ENCODE measurements around the gene DLG2. TPM values are rescaled to one million over a fixed set of nuclear protein-coding genes. Genes with fewer than 3 reads are reported as not detected.
"Not testable (repeated sequence)": the region's sequence is repeated elsewhere in the genome, so short reads cannot be mapped to it uniquely, and the experiment has no call there.

Gene DLG2
- total and polyA plus RNA-seq, 7 donors = 0.60 to 25.8 (median 9.7) TPM; not detected in 1

DNA sequence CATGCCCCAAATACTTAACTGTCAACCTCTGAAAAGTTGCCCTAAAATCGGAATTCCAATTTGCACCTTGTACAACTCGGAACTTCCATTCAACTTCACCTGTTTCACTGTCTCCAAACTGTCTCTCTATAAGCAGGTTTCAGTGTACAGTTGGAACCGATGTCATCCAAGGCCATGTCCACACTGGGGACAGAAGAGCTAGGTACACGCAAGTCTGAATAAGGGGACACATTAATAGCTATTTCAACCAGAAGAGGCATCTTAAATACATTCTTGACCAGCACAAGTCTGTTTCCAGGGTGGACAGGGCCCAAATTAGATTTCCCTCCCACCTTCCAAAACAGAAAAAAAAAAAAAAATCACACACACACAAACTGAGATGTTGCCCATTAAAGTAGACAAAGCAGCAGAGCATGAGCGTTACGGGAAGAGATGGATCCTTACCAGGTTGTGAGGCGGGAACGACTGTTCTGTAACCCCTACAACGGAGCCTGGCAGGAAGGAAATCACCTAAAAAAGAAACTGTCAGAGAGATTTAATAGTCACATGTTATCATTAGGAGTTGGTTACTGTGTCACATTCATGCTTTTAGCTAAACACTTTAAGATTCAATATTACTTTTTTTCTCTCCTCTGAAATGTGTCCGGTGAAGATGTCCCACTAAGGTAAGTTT lies 36.1 kb upstream of the DLG2 start:
- intact Hi-C loops (cut with DNase I) = loop anchor here (2.0 to 10.0 kb wide), 3 partner anchors 14 to 582 kb away; partner anchors contain the start of gene EED
- Histone ChIP-seq H3K27me3 (no peaks in the 10 kb centered on the region), H3K36me3 (peaks cover 0 to 35% (median 0%) of the 10 kb centered on the region in 4 donors), H3K4me3 (peak overlapping the region; percentile 81 to 94 (median 90)), H3K27ac (peak overlapping the region; percentile 96 to 99 (median 98)), H3K4me1 (peaks cover 0 to 54% (median 48%) of the 10 kb centered on the region in 4 donors), H3K9me3 (no peaks in the 10 kb centered on the region)
- WGBS, 2 donors = 1 to 5% methylated on average over 10 of the region's 10 CpGs
- TF ChIP-seq, protein P1, sequence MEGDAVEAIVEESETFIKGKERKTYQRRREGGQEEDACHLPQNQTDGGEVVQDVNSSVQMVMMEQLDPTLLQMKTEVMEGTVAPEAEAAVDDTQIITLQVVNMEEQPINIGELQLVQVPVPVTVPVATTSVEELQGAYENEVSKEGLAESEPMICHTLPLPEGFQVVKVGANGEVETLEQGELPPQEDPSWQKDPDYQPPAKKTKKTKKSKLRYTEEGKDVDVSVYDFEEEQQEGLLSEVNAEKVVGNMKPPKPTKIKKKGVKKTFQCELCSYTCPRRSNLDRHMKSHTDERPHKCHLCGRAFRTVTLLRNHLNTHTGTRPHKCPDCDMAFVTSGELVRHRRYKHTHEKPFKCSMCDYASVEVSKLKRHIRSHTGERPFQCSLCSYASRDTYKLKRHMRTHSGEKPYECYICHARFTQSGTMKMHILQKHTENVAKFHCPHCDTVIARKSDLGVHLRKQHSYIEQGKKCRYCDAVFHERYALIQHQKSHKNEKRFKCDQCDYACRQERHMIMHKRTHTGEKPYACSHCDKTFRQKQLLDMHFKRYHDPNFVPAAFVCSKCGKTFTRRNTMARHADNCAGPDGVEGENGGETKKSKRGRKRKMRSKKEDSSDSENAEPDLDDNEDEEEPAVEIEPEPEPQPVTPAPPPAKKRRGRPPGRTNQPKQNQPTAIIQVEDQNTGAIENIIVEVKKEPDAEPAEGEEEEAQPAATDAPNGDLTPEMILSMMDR (IDR thresholded peaks at IDR 0.05) = no peak
- no peak for TF ChIP-seq POLR2AphosphoS5 (IDR thresholded peaks at IDR 0.05)
- no peak for TF ChIP-seq POLR2A (IDR thresholded peaks at IDR 0.05)
- TF ChIP-seq EP300 (IDR thresholded peaks at IDR 0.05) = no peak
- DNase-seq = no peak

DNA sequence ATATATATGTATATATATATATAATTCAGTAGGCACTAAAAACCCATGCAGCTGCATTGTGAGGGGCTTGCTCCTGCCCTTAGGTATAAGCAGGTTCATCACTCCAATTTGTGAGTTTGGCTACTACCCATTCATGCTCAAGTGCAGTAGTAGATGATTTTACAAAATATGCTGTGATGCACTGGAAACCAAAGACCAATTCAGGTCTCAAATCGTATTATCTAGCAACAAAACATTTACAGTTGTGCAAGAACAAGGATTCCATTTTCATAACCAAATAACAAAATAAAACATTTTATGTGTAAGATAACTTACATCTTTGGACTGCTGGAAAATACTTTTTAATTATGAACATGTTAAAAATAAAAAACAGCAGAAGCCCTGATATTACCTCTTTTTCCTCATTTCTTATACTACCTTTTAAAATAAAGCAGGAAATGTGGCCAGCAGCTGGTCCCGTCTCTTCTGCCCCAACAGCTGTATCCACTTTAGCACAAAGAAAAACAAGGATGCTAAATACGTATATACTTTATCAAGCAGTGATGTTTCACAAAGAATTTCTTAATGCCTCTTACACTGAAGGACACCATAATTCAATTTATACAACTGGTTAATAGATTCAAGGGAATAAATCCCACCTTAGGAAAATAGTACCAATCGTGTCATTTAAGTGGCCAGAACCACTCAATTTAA lies 35.0 kb upstream of the DLG2 start:
- DNase-seq = no peak
- 2 to 13% methylated on average over 4 of the region's 4 CpGs for WGBS, 2 donors
- H3K4me1 ChIP-seq = peaks cover 0 to 61% (median 53%) of the 10 kb centered on the region in 4 donors
- peak overlapping the region in 2 of 4 donors; percentile 98 to 99 for H3K27ac ChIP-seq
- peak overlapping the region; percentile 81 to 94 (median 90) for H3K4me3 ChIP-seq
- TF ChIP-seq POLR2A (IDR thresholded peaks at IDR 0.05) (no peak), EP300 (IDR thresholded peaks at IDR 0.05) (no peak), POLR2AphosphoS5 (IDR thresholded peaks at IDR 0.05) (no peak)
- TF ChIP-seq, protein P1 (IDR thresholded peaks at IDR 0.05) = no peak
- intact Hi-C loops (cut with DNase I) = loop anchor here (2.0 to 10.0 kb wide), 3 partner anchors 13 to 583 kb away; partner anchors contain the start of gene EED
- H3K9me3 ChIP-seq = no peaks in the 10 kb centered on the region
- H3K27me3 ChIP-seq = no peaks in the 10 kb centered on the region
- H3K36me3 ChIP-seq = peaks cover 0 to 44% (median 4%) of the 10 kb centered on the region in 4 donors

- DNase-seq = no peak
- H3K4me3 ChIP-seq = no peak overlapping the region
- no peaks in the 10 kb centered on the region for H3K9me3 ChIP-seq
- no peaks in the 10 kb centered on the region for H3K27me3 ChIP-seq
- WGBS, 2 donors = 52 to 60% methylated on average over 1 of the region's 1 CpG
- H3K4me1 ChIP-seq = peaks cover 0 to 55% (median 51%) of the 10 kb centered on the region in 4 donors
- H3K36me3 ChIP-seq = peaks cover 0 to 82% (median 9%) of the 10 kb centered on the region in 4 donors
- no peak for TF ChIP-seq POLR2AphosphoS5 (IDR thresholded peaks at IDR 0.05)
- TF ChIP-seq POLR2A (IDR thresholded peaks at IDR 0.05) = no peak
- H3K27ac ChIP-seq = no peak overlapping the region
- intact Hi-C loops (cut with DNase I) = no loop called here
These were observed 31.0 kb upstream of the DLG2 start for GRCh38 chr11:85658180-85658579.

DNA sequence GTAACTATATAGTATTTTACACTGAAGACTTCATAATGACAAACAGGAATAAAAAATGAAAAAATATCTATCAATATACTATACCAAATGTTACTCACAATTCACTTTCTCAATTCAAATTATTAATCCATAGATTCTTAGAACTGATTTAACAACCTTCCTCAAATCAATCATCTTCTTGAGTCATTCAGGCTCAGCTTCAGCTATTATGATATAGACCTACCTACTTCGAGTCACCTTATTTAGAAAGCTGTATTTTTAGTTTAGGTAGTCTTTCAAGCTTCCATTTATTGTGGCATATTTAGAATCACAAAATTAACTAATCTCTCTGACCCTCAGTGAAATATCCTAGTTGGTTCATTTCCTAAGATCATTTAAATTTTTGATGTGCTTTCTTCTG lies 29.6 kb upstream of the DLG2 start:
- Histone ChIP-seq H3K27ac (no peak overlapping the region), H3K4me1 (peaks cover 0 to 41% (median 38%) of the 10 kb centered on the region in 4 donors), H3K9me3 (no peaks in the 10 kb centered on the region), H3K27me3 (no peaks in the 10 kb centered on the region), H3K4me3 (no peak overlapping the region), H3K36me3 (peaks cover 0 to 78% (median 9%) of the 10 kb centered on the region in 4 donors)
- DNase-seq = no peak
- TF ChIP-seq POLR2A (IDR thresholded peaks at IDR 0.05) (no peak), POLR2AphosphoS5 (IDR thresholded peaks at IDR 0.05) (no peak), EP300 (IDR thresholded peaks at IDR 0.05) (no peak)
- WGBS, 2 donors = 85 to 92% methylated on average over 1 of the region's 1 CpG
- intact Hi-C loops (cut with DNase I) = no loop called here

- DNase-seq; H3K9me3 ChIP-seq; H3K27me3 ChIP-seq; H3K27ac ChIP-seq; H3K4me3 ChIP-seq; intact Hi-C loops (cut with DNase I): not testable (repeated sequence)
- WGBS, 2 donors = 95 to 96% methylated on average over 4 of the region's 4 CpGs
- peaks cover 0 to 61% (median 9%) of the 10 kb centered on the region in 4 donors for H3K36me3 ChIP-seq
- H3K4me1 ChIP-seq = peaks cover 0 to 22% (median 15%) of the 10 kb centered on the region in 4 donors
These were observed 27.2 kb upstream of the DLG2 start for GRCh38 chr11:85654343-85654742.

Measured in sigmoid colon (tissue), 7 donors.